ENCODE results near the gene ST3GAL4.

GRCh38 chr11:126343051-126343450 lies 12.4 kb upstream of the ST3GAL4 start:
- TF ChIP-seq, protein P1, sequence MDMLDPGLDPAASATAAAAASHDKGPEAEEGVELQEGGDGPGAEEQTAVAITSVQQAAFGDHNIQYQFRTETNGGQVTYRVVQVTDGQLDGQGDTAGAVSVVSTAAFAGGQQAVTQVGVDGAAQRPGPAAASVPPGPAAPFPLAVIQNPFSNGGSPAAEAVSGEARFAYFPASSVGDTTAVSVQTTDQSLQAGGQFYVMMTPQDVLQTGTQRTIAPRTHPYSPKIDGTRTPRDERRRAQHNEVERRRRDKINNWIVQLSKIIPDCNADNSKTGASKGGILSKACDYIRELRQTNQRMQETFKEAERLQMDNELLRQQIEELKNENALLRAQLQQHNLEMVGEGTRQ (IDR thresholded peaks at IDR 0.05; ENCODE audit: low read length), result no peak
- no peak for TF ChIP-seq EP300 (IDR thresholded peaks at IDR 0.05; ENCODE audit: borderline replicate concordance in 1 of 2, low read depth in 2 of 2, low read length in 2 of 2)
- TF ChIP-seq TBP (IDR thresholded peaks at IDR 0.05; ENCODE audit: low read depth, low read length), result no peak
- TF ChIP-seq CTCF (IDR thresholded peaks at IDR 0.05; ENCODE audit: control extremely low read depth in 1 of 3, insufficient read depth in 1 of 3, low read depth in 1 of 3, low read length in 3 of 3), result no peak
- no peak for TF ChIP-seq RXRA (IDR thresholded peaks at IDR 0.05; ENCODE audit: insufficient read depth, low read depth, low read length)
- no peak for TF ChIP-seq JUN (IDR thresholded peaks at IDR 0.05; ENCODE audit: low read depth, low read length)
- no peak for TF ChIP-seq POLR2A (IDR thresholded peaks at IDR 0.05; ENCODE audit: control extremely low read depth in 1 of 2, low read depth in 2 of 2, low read length in 2 of 2)
- no peak for TF ChIP-seq ASH2L (IDR thresholded peaks at IDR 0.05; ENCODE audit: low read length)
- no peak for TF ChIP-seq HDAC6 (IDR thresholded peaks at IDR 0.05; ENCODE audit: low read depth, low read length)
- TF ChIP-seq, protein P2, sequence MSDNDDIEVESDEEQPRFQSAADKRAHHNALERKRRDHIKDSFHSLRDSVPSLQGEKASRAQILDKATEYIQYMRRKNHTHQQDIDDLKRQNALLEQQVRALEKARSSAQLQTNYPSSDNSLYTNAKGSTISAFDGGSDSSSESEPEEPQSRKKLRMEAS (IDR thresholded peaks at IDR 0.05), result no peak
